GM12872 (cell line): ENCODE data around the gene ERFL.

Source experiments
- TF ChIP-seq, protein P1 (sequence below): IDR thresholded peaks from 3 replicates; pipeline ENCODE4 v1.5.1; 2011; ENCODE audit warnings: low read depth, mild to moderate bottlenecking, low read length, moderate library complexity; ENCODE audit not compliant: insufficient read depth

The ERFL gene

DNA sequence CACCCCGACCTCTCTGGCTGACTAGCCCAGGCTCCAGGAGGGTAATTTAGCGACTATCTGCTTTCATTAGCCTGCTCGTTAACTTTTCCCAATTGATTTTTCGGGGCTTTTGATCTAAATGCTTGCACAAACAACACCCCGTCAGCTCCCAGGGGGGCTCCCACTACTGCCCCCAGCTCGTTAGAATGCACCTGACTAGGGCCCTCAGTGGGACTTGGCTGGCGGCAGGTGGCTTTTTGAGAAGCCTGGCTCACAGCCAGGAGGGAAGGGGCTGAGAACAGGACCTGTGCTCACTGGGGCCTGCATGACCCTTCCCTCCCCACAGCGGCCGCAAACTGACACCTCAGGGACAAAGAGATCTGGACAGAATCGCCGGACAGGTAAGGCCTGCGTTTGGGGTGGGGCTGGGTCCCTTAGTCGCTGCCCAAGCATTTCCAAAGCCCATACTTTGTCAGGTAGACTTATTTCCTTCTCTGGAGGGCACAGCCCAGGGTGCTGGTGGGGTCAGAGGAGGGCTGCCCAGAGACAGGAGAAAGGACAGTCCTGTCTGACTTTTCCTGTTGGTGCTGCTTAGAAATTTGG lies 58.8 kb downstream of the ERFL start:
- TF ChIP-seq, protein P1, sequence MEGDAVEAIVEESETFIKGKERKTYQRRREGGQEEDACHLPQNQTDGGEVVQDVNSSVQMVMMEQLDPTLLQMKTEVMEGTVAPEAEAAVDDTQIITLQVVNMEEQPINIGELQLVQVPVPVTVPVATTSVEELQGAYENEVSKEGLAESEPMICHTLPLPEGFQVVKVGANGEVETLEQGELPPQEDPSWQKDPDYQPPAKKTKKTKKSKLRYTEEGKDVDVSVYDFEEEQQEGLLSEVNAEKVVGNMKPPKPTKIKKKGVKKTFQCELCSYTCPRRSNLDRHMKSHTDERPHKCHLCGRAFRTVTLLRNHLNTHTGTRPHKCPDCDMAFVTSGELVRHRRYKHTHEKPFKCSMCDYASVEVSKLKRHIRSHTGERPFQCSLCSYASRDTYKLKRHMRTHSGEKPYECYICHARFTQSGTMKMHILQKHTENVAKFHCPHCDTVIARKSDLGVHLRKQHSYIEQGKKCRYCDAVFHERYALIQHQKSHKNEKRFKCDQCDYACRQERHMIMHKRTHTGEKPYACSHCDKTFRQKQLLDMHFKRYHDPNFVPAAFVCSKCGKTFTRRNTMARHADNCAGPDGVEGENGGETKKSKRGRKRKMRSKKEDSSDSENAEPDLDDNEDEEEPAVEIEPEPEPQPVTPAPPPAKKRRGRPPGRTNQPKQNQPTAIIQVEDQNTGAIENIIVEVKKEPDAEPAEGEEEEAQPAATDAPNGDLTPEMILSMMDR = no peak

- TF ChIP-seq, protein P1 = no peak
Measured at GRCh38 chr19:41868989-41869300, 59.3 kb downstream of the ERFL start.

DNA sequence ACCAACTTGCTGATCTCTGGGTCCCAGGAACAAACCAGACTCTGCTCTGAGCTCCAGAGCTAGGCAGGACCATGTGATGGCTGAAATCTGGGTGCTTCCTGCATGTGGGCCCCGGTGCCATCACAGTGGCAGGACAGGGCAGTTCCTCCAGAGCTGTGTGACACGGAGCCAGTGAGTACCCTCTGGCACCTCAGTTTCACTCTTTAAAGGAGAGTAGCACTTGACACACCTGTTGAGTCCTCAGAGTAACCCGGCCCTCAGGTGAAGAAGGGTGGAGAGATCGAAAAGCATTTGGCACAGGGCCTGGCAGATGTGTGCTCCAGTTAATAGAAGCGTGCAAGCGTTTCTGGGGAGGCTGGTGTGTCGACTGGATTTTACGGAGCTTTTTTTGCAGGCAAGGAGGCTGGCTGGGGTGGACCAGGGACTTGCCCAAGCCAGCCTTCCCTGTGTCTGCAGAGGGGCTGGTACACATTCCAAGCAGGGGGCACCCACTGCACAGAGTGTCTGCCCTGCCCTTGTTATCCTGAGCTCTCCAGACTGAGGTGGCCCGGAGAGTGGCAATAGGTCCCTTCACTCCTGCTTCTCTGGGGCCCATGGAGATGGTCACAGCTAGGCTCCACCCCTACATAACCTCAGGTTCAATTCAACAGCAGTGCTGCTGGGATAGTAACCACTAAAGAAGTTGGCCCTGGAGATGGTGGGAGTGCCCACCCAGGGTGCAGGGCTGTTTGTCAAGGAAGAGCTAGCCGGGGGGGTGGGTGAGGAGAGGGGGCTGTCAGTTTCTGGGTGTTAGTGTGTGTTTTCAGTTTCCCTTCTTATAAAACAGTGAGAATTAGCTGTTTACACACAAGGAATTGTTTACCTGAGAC lies 59.9 kb downstream of the ERFL start:
- TF ChIP-seq, protein P1 = no peak

- TF ChIP-seq, protein P1 = no peak
Measured at GRCh38 chr19:41866284-41866683, 62.0 kb downstream of the ERFL start.

GRCh38 chr19:41864374-41864773 lies 63.9 kb downstream of the ERFL start:
- TF ChIP-seq, protein P1 = no peak

DNA sequence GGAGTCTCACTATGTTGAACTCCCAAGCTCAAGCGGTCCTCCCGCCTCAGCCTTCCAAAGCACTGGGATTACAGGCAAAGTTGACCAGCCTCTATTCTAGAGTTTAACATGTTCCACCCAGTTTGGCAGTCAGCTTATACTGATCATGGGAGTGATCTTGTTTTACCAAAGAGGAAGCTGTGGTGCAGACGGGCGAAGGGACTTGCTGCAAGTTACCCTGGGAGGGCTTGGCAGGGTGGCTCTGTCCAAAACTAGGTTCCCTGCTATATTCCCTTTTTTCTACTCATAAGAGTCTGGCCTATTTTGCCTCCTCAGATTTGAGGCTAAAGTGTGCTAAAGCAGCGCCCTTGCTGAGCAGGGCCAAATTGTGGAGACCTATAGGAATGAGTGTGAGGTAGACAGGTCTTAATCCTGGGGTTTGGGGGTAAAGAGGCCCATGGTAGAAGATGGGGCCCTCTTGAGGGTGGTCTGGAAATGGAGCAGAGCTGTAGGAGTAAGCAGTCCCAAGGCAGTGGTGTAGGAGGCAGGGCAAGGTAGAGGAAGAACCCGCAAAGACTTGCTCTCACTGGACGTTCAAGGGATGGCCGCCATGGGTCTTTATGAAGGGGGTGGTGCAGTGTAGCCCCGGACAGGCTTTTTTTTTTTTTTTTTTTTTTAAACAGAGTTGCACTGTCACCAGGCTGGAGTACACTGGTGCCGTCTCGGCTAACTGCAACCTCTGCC lies 64.9 kb downstream of the ERFL start:
- TF ChIP-seq, protein P1 = no peak

- TF ChIP-seq, protein P1 = no peak
Measured at GRCh38 chr19:41862445-41862986, 65.7 kb downstream of the ERFL start.
